DMS53 treated with DMSO at 0.1 percent for 48 hours (cell line): ENCODE data around the gene OR52N4.
"Not testable (repeated sequence)": the region's sequence is repeated elsewhere in the genome, so short reads cannot be mapped to it uniquely, and the experiment has no call there.

Experiments used
- DNase-seq: peaks from one replicate; lab custom pipeline; 2025; ENCODE audit not compliant: unreplicated experiment; lab: John Stamatoyannopoulos, UW

OR52N4 gene

GRCh38 chr11:5753943-5754342, at the start of gene OR52N4:
OR52N4 (plus strand) TSS chr11:5754243; CDS start chr11:5754741, 498 bp downstream.
- DNase-seq: no peak

- DNase-seq: no peak
Measured at GRCh38 chr11:5705688-5706087, 48.4 kb upstream of the OR52N4 start.

- no peak for DNase-seq
Measured at GRCh38 chr11:5712507-5712906, 41.5 kb upstream of the OR52N4 start.

DNA sequence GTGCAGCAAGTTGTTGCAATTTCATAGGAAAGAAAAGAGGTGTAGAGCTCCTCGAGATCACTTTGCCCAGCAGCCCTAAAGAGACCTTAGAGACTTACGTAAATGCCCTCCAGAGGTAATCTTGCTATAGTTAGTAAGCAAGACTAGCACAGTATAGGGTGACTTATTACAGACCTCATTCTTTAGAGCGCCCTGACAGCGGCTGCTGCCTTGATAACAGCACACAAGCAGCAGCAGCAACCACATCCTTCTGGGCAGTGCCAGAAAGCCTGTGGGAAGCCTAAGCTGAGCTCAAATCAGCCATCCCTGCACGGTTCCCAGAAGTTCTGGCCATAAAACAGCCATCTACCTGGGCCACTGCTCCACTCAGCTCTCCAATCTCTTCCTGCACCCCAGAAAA, 40.3 kb upstream of the OR52N4 start:
- DNase-seq: no peak

GRCh38 chr11:5716518-5716917, 37.5 kb upstream of the OR52N4 start:
- not testable (repeated sequence) for DNase-seq

- no peak for DNase-seq
Measured at GRCh38 chr11:5719703-5720495, 34.1 kb upstream of the OR52N4 start.

GRCh38 chr11:5722622-5723021, 31.4 kb upstream of the OR52N4 start:
- DNase-seq: no peak

DNA sequence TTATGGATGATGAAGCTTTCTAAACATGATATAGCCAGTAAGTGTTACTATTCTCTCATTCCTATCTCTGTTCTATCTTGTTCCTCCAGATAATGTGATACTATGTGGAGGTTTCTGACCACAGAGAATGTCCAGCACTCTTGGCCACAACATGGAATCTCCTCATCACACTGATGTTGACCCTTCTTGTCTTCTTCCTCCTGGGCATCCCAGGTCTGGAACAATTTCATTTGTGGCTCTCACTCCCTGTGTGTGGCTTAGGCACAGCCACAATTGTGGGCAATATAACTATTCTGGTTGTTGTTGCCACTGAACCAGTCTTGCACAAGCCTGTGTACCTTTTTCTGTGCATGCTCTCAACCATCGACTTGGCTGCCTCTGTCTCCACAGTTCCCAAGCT, 27.7 kb upstream of the OR52N4 start:
- no peak for DNase-seq

GRCh38 chr11:5727691-5728090, 26.4 kb upstream of the OR52N4 start:
- no peak for DNase-seq

GRCh38 chr11:5736396-5736795, 17.6 kb upstream of the OR52N4 start, which contains the start of gene OR56B1:
OR56B1 (plus strand) TSS chr11:5736448; CDS start chr11:5736517, 69 bp downstream.
- DNase-seq: no peak

DNA sequence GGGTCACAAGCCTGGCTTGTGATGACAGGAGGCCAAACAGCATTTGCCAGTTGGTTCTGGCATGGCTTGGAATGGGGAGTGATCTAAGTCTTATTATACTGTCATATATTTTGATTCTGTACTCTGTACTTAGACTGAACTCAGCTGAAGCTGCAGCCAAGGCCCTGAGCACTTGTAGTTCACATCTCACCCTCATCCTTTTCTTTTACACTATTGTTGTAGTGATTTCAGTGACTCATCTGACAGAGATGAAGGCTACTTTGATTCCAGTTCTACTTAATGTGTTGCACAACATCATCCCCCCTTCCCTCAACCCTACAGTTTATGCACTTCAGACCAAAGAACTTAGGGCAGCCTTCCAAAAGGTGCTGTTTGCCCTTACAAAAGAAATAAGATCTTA, 17.0 kb upstream of the OR52N4 start:
- DNase-seq: no peak

DNA sequence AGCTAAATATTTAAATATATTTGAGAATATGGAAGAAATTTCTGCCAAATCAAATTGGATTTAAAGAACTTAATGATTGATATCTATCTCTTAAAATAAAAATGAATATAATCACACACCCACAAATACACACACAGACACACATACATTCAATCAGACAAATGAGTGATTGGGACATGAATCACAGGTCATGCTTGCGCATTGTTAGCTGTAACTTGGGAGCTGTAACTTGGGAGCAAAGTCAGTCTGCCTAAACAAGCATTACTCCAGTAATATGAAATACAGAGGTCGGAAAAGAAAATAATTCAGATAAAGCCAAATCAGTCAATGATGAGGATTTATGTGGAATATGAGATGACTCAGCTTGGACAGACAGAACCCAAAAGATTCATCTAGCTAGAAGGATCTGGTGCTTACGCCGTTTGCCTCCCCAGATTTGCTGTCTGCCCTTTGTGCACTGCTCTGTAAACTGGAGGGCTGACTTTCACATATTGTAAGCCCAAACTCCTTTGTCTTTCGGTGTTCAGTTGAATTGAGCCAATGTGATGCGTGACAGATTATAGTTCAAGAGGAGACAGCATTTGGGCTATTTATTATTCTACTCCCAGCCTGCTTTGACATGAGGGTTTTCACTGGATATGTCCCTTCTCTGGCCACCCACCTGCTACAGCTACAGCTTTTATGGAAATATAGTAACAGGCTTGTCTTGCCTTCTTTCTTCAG, 16.2 kb upstream of the OR52N4 start:
- no peak for DNase-seq

DNA sequence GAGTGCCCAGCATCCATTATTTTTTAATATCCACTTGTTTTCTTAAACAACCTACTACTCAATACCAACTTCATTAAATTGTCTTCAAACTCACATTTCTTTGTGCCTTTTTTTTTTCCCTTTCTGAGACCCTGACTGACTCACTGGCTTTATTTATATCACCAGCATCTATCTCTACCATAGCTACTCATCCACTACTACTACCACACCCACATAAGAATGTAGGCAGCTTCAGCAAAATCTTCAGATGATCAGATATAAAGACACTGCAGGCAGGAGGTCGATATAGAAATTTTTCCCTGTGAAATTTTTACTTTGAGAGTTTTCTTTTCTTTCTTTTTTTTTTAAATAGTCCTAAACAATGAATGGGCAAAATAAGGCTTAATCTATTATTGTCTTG, 15.6 kb upstream of the OR52N4 start:
- DNase-seq: no peak

- no peak for DNase-seq
Measured at GRCh38 chr11:5746614-5747013, 7.4 kb upstream of the OR52N4 start.

DNA sequence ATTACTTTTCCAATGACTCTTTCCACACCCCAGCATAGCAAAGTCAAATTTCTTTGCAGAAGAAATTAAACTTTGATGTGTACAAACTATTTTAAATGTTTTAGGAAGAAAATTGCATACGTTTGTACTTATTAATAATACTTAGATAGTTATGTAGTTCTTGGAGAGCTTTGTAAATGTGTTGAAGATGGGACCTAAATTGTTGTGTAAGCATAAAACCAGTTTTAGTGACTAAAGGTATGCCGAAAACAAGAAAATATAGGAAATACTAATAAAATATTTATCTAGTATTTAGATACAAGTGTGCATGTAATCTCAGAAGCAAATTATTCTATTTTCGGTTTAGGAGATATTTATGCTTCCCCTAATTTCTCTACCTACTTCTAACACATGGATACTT, 4.2 kb upstream of the OR52N4 start:
- no peak for DNase-seq

DNA sequence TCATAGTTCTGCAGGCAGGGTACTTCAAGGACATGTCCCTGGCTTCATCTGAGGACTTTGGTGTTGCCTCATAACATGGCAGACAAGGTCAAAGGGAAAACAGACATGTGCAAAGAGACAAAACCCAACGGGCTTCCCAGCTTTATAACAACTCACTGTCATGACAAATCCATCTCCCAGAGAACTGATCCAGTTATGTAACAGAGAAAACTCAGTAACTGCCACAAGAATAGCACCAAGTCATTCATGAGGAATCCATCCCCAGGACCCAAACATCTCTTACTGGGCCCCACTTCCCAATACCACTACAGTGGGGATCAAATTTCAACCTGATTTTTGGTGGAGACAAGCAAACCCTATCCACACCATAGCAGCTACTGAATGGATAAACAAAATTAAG, 13.0 kb downstream of the OR52N4 start:
- DNase-seq: no peak

- no peak for DNase-seq
Measured at GRCh38 chr11:5783255-5783654, 29.2 kb downstream of the OR52N4 start, which contains the start of gene OR52N5. OR52N5 (minus strand) TSS chr11:5783355; CDS start chr11:5778634, 4,721 bp downstream.

DNA sequence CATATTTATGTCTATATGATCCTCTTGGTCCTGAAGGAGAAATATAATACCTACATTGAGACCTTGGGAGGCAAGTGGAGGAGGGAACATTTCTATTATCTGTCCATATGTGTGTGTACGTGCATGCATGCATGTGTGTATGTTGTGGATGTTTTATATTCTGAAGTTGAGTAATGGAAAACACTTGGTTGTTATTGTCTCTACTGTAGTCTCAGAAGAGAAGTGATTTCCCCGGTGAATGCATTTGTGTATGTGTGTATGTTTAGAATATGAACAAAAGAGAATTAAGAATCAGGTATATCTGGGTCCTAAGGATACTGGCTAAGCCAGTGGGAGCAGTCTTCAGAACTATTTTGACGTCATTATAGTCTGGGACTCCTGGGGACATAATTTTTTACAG, 37.1 kb downstream of the OR52N4 start, which contains the start of gene OR52N1:
Gene OR52N1, minus strand, starts transcription at position 101 of the 400 bp plus-strand sequence. CDS start 2,449 bp downstream, outside the sequence.
- DNase-seq: no peak

DNA sequence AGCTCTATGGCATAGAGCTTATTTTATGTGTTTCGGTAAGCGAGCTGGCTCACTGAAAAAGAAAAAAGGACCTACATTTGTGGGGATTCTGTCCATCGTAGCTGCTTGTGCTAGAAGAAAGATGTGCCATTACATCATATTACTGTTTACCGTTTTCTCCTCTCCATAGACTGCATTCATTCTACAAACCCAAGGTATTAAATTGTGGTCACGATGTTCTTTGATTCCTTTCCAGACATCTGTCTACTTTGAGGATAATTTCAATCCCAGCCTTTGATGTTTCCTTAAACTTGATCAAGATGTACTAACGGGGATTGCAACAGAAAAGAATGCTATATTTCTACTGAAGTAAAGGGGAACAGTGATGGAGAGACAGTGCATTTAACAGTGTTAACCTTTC, 42.5 kb downstream of the OR52N4 start:
- no peak for DNase-seq

DNA sequence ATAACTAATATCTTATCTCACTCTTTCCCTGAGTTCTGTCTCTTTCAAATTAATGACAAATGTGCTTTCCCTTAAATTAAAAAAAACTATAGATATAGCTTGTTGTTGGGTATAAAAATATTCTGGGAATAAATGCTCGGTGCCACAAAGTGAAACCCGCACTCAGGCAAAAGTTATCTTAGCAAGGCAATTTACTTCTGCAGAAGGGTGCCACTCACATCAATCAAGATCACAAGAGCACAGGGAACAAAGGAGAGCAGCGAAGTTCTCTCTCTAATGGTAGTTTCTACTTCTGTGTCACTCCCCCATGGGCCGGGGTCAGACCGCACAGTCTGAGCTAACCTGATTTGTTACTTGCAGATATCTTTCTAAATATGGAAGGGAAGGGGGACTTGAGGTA, 49.9 kb downstream of the OR52N4 start:
- DNase-seq: no peak
